Gastroesophageal sphincter (tissue), 3 donors: ENCODE measurements around the gene UGT1A3.

Experiments used
- CTCF ChIP-seq, 4 experiments: fragments of 200-600 bp in 2 of 4; fragments of 450-650 bp in 2 of 4; sonication (generic) in 1 of 4; IDR thresholded peaks; one replicate each; pipeline ENCODE4 v1.5.1; 2017 to 2019; ENCODE audit warnings: antibody characterized with exemption in 4 of 4, mild to moderate bottlenecking in 2 of 4, moderate library complexity in 2 of 4
- POLR2AphosphoS5 ChIP-seq: sonication (generic); formaldehyde crosslinking; IDR thresholded peaks from one replicate; pipeline ENCODE4 v1.6.1; 2017; ENCODE audit warnings: antibody characterized with exemption

GRCh38 chr2:233816771-233817170 lies 87.9 kb downstream of the UGT1A3 start:
- TF ChIP-seq CTCF (IDR thresholded peaks at IDR 0.05) (no peak), POLR2AphosphoS5 (no peak)
